Trophoblast cell (in vitro differentiated cells and primary cell): Measurements from ENCODE around the gene BNIP5.

ENCODE experiments used
- DNase-seq, 2 donors: peaks; one replicate each; pipeline ENCODE4 v3.0.0-alpha.2; 2016
- H2AFZ ChIP-seq: 2 replicates; pipeline ENCODE4 v1.6.1; 2013; ENCODE audit warnings: low read length, moderate library complexity, mild to moderate bottlenecking; ENCODE audit not compliant: insufficient read depth, poor library complexity
- H2AK5ac ChIP-seq: 2 replicates; pipeline ENCODE4 v1.6.1; 2013; ENCODE audit warnings: mild to moderate bottlenecking, low read length
- H2BK120ac ChIP-seq: 2 replicates; pipeline ENCODE4 v1.6.1; 2013; ENCODE audit warnings: low read length, mild to moderate bottlenecking, moderate library complexity; ENCODE audit not compliant: insufficient read depth, poor library complexity
- H2BK12ac ChIP-seq: 2 replicates; pipeline ENCODE4 v1.6.1; 2013; ENCODE audit warnings: mild to moderate bottlenecking, low read length, moderate library complexity
- H2BK5ac ChIP-seq: 2 replicates; pipeline ENCODE4 v1.6.1; 2013; ENCODE audit warnings: low read length, low read depth, moderate library complexity, mild to moderate bottlenecking; ENCODE audit not compliant: poor library complexity
- H3K14ac ChIP-seq: 2 replicates; pipeline ENCODE4 v1.6.1; 2013; ENCODE audit warnings: mild to moderate bottlenecking, low read length
- H3K18ac ChIP-seq: 2 replicates; pipeline ENCODE4 v1.6.1; 2013; ENCODE audit warnings: mild to moderate bottlenecking, low read length
- H3K23ac ChIP-seq: 2 replicates; pipeline ENCODE4 v1.6.1; 2013; ENCODE audit warnings: low read length
- H3K27ac ChIP-seq: 2 replicates; pipeline ENCODE4 v1.5.1; 2013; ENCODE audit warnings: low read depth, mild to moderate bottlenecking, inconsistent platforms, low read length, moderate library complexity
- H3K27me3 ChIP-seq: 2 replicates; pipeline ENCODE4 v1.6.1; 2013; ENCODE audit warnings: inconsistent platforms, mild to moderate bottlenecking, low read length, moderate library complexity; ENCODE audit not compliant: insufficient read depth
- H3K36me3 ChIP-seq, 2 experiments: 1 replicate in 1 of 2; 2 replicates in 1 of 2; pipeline ENCODE4 v1.6.1; 2013; ENCODE audit warnings: low read length in 2 of 2, mild to moderate bottlenecking in 2 of 2, moderate library complexity in 1 of 2; ENCODE audit not compliant: insufficient read depth in 2 of 2, control insufficient read depth in 1 of 2
- H3K4ac ChIP-seq: 2 replicates; pipeline ENCODE4 v1.6.1; 2013; ENCODE audit warnings: low read depth, mild to moderate bottlenecking, low read length, moderate library complexity
- H3K4me1 ChIP-seq, 2 experiments: 1 replicate in 1 of 2; 2 replicates in 1 of 2; pipeline ENCODE4 v1.6.1; 2013; ENCODE audit warnings: low read length in 2 of 2, mild to moderate bottlenecking in 2 of 2, moderate library complexity in 1 of 2; ENCODE audit not compliant: insufficient read depth in 2 of 2, control insufficient read depth in 1 of 2
- H3K4me2 ChIP-seq: 2 replicates; pipeline ENCODE4 v1.6.1; 2013; ENCODE audit warnings: inconsistent platforms, mild to moderate bottlenecking, low read length, moderate library complexity
- H3K4me3 ChIP-seq: 2 replicates; pipeline ENCODE4 v1.5.1; 2013; ENCODE audit warnings: mild to moderate bottlenecking, low read depth, low read length, inconsistent platforms
- H3K79me1 ChIP-seq: one replicate; pipeline ENCODE4 v1.6.1; 2013; ENCODE audit warnings: low read length
- H3K79me2 ChIP-seq: 2 replicates; pipeline ENCODE4 v1.6.1; 2013; ENCODE audit warnings: low read length, mild to moderate bottlenecking; ENCODE audit not compliant: control insufficient read depth, insufficient read depth, poor library complexity
- H3K9ac ChIP-seq: 2 replicates; pipeline ENCODE4 v1.6.1; 2013; ENCODE audit warnings: mild to moderate bottlenecking, low read length
- H3K9me3 ChIP-seq: 2 replicates; pipeline ENCODE4 v1.6.1; 2013; ENCODE audit warnings: low read depth, mild to moderate bottlenecking, control low read depth, inconsistent platforms, low read length; ENCODE audit not compliant: insufficient read depth
- H4K12ac ChIP-seq: 2 replicates; pipeline ENCODE4 v1.6.1; 2013; ENCODE audit warnings: low read depth, mild to moderate bottlenecking, low read length, moderate library complexity
- H4K8ac ChIP-seq: 2 replicates; pipeline ENCODE4 v1.6.1; 2013; ENCODE audit warnings: low read depth, mild to moderate bottlenecking, low read length, moderate library complexity
- H4K91ac ChIP-seq: one replicate; pipeline ENCODE4 v1.6.1; 2013; ENCODE audit warnings: low read depth, mild to moderate bottlenecking, low read length, moderate library complexity
- WGBS: extraction: QIAGEN DNeasy Blood & Tissue Kit; methylation state at CpG from one replicate; pipeline ENCODE4 v1.1.7; 2013; ENCODE audit warnings: missing lambda C conversion rate; ENCODE audit not compliant: insufficient read length, insufficient coverage; ENCODE audit errors: extremely low coverage; 5-methylcytosine and 5-hydroxymethylcytosine counted together

BNIP5 gene

DNA sequence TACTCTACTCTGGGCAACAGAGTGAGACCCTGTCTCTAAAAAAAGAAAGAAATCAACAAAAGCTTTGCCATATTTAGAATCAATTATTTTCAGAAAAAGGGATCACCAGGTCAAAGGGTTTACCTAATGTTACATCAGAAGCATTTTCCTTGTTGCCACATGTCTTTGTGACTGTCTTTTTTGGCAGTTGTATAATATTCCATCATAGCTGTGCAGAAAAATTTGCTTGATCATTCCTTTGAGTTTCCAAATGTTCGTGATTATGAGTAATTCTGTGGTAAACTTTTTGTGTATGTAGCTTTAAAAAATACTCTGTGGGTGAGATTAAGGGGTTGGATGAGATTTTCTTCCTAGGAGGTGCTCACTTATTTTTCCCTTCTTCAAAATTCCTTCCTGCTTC, 40.4 kb downstream of the BNIP5 start:
- H3K9ac ChIP-seq, result no peak overlapping the region
- H3K27me3 ChIP-seq, result no peaks in the 10 kb centered on the region
- H3K4ac ChIP-seq, result no peak overlapping the region
- no peak overlapping the region for H3K27ac ChIP-seq
- no peak overlapping the region for H3K4me2 ChIP-seq
- H3K79me1 ChIP-seq, result no peaks in the 10 kb centered on the region
- H2AK5ac ChIP-seq, result no peak overlapping the region
- H3K4me3 ChIP-seq, result no peak overlapping the region
- H3K14ac ChIP-seq, result no peak overlapping the region
- H2BK12ac ChIP-seq, result no peak overlapping the region
- H3K23ac ChIP-seq, result no peak overlapping the region
- H3K9me3 ChIP-seq, result no peaks in the 10 kb centered on the region
- no peak overlapping the region for H2BK5ac ChIP-seq
- H4K8ac ChIP-seq, result no peak overlapping the region
- no peak overlapping the region for H2BK120ac ChIP-seq
- no peaks in the 10 kb centered on the region for H3K36me3 ChIP-seq
- peak in 1 of 2 donors; percentile 73 for DNase-seq
- H4K12ac ChIP-seq, result no peak overlapping the region
- no peaks in the 10 kb centered on the region for H3K79me2 ChIP-seq
- H3K4me1 ChIP-seq, result peaks cover 0 to under 1% of the 10 kb centered on the region in 2 experiments
- H3K18ac ChIP-seq, result no peak overlapping the region
- no peak overlapping the region for H2AFZ ChIP-seq
- no CpG with 5 or more reads among the region's 1 CpG for WGBS
- H4K91ac ChIP-seq, result no peak overlapping the region

- Histone ChIP-seq H3K23ac (no peak overlapping the region), H3K36me3 (no peaks in the 10 kb centered on the region), H4K12ac (no peak overlapping the region), H3K4me3 (no peak overlapping the region), H2BK12ac (no peak overlapping the region), H3K27me3 (no peaks in the 10 kb centered on the region), H3K18ac (no peak overlapping the region), H2BK120ac (no peak overlapping the region), H4K91ac (no peak overlapping the region), H3K79me1 (no peaks in the 10 kb centered on the region), H3K9ac (no peak overlapping the region), H2AK5ac (no peak overlapping the region), H3K14ac (no peak overlapping the region), H2AFZ (no peak overlapping the region), H3K4me1 (peaks cover 9 to 16% of the 10 kb centered on the region in 2 experiments), H3K4me2 (no peak overlapping the region), H3K9me3 (no peaks in the 10 kb centered on the region), H3K79me2 (no peaks in the 10 kb centered on the region), H3K4ac (no peak overlapping the region), H2BK5ac (no peak overlapping the region), H4K8ac (no peak overlapping the region), H3K27ac (no peak overlapping the region)
- no peak for DNase-seq
- no CpG with 5 or more reads among the region's 6 CpGs for WGBS
Observed at GRCh38 chr6:36292170-36292569, 44.5 kb downstream of the BNIP5 start.

GRCh38 chr6:36290668-36291620, 45.7 kb downstream of the BNIP5 start:
- Histone ChIP-seq H3K36me3 (no peaks in the 10 kb centered on the region), H3K9ac (no peak overlapping the region), H3K18ac (no peak overlapping the region), H3K4me3 (no peak overlapping the region), H2BK12ac (no peak overlapping the region), H3K4me2 (no peak overlapping the region), H3K9me3 (no peaks in the 10 kb centered on the region), H3K14ac (no peak overlapping the region), H3K4ac (no peak overlapping the region), H3K27me3 (no peaks in the 10 kb centered on the region), H4K12ac (no peak overlapping the region), H2AFZ (no peak overlapping the region), H2BK120ac (no peak overlapping the region), H3K79me2 (no peaks in the 10 kb centered on the region), H3K4me1 (peaks cover 9 to 16% of the 10 kb centered on the region in 2 experiments), H2BK5ac (no peak overlapping the region), H4K91ac (no peak overlapping the region), H4K8ac (no peak overlapping the region), H3K23ac (no peak overlapping the region), H2AK5ac (no peak overlapping the region), H3K79me1 (no peaks in the 10 kb centered on the region), H3K27ac (no peak overlapping the region)
- peak; percentile 50 to 51 for DNase-seq
- WGBS, result no CpG with 5 or more reads among the region's 23 CpGs

DNA sequence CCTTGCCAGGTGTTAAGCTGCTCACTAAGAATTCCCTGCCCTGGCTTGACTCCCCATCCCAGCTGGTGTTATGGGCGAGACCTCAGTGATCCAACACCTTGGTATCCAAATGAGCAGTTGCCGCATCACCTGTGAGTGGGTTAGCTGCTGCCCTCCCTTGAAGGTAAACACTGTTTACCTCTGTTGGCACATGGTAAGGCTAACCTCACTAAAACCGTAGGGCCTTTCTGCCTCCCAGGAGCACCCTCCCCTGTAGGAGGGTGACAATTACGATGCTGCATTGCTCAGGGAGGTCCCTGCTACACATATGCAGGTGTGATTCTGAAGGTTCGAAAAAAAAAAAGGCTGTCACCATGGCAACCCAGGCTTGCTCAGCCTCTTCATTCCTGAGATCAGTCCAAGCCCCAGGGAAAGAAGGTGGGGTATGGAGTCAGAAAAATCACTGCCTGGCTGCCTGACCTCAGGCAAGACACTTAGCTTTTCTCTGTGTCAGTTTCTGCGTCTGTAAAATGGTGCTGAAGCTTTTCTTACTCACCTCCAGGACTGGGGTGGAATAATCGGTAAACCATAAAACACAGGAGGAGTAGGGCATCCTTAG, 47.3 kb downstream of the BNIP5 start:
- Histone ChIP-seq H2BK120ac (no peak overlapping the region), H3K79me2 (no peaks in the 10 kb centered on the region), H3K9me3 (no peaks in the 10 kb centered on the region), H3K4me2 (no peak overlapping the region), H4K12ac (no peak overlapping the region), H3K23ac (peak overlapping the region; percentile 63), H3K18ac (no peak overlapping the region), H2AFZ (no peak overlapping the region), H3K27me3 (no peaks in the 10 kb centered on the region), H4K8ac (no peak overlapping the region), H3K4me1 (peaks cover 9 to 16% of the 10 kb centered on the region in 2 experiments), H2AK5ac (no peak overlapping the region), H2BK5ac (no peak overlapping the region), H3K27ac (no peak overlapping the region), H3K4me3 (no peak overlapping the region), H3K79me1 (no peaks in the 10 kb centered on the region), H3K14ac (no peak overlapping the region), H3K9ac (no peak overlapping the region), H3K36me3 (no peaks in the 10 kb centered on the region), H3K4ac (no peak overlapping the region), H2BK12ac (no peak overlapping the region), H4K91ac (no peak overlapping the region)
- peak; percentile 91 to 96 for DNase-seq
- no CpG with 5 or more reads among the region's 7 CpGs for WGBS
